C4-2B (cell line): Measurements from ENCODE around the gene STARD13.

Source experiments
- CTCF ChIP-seq: fragments of 450-650 bp; conservative IDR thresholded peaks from 2 replicates; pipeline ENCODE4 v1.5.1; 2017; ENCODE audit warnings: mild to moderate bottlenecking
- ZFX ChIP-seq: fragments of 450-650 bp; IDR thresholded peaks from 2 replicates; pipeline ENCODE4 v1.6.1; 2017

DNA sequence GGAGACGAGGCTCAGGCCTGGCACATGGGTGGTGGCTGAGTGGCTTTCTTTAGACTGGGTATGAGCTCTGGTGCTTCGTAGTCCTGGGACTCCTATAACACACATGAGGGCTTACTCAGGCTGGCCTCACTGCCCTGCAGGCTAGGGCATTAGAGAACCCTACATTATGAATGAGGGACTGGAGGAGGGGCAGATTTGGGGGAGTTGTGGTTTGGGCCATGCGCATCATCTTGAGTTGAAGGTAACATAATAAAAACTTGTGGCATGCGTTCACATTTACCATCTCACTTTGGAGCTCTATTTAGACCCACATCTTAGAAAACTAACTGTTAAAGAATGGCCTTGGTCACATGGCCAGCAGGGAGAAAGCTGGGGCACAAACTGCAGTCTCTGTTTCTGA is 54.2 kb downstream of the STARD13 start:
- TF ChIP-seq CTCF (no peak), ZFX (no peak)
